ENCODE data around the gene EFNA5.

The EFNA5 gene

GRCh38 chr5:107673039-107673367 lies 2.3 kb upstream of the EFNA5 start:
- DNase-seq (ENCODE audit: low read depth in 2 of 3, low spot score in 1 of 3), result no peak

GRCh38 chr5:107672211-107673038 lies 1.7 kb upstream of the EFNA5 start:
- DNase-seq (ENCODE audit: low read depth in 2 of 3, low spot score in 1 of 3), result no peak

- no peak for DNase-seq (ENCODE audit: low read depth in 2 of 3, low spot score in 1 of 3)
These were observed 1.0 kb upstream of the EFNA5 start for GRCh38 chr5:107671742-107672210.

- DNase-seq (ENCODE audit: low read depth in 2 of 3, low spot score in 1 of 3), result no peak
These were observed 428 bp downstream of the EFNA5 start for GRCh38 chr5:107670087-107670931.

- DNase-seq (ENCODE audit: low read depth in 2 of 3, low spot score in 1 of 3), result no peak
These were observed 1.4 kb downstream of the EFNA5 start for GRCh38 chr5:107669096-107670031.

- DNase-seq (ENCODE audit: low read depth in 2 of 3, low spot score in 1 of 3), result no peak
These were observed 2.3 kb downstream of the EFNA5 start for GRCh38 chr5:107668154-107669095.

GRCh38 chr5:107666051-107666655 lies 4.6 kb downstream of the EFNA5 start:
- no peak for DNase-seq (ENCODE audit: low read depth in 2 of 3, low spot score in 1 of 3)

GRCh38 chr5:107665036-107665570 lies 5.6 kb downstream of the EFNA5 start:
- DNase-seq (ENCODE audit: low read depth in 2 of 3, low spot score in 1 of 3), result no peak

GRCh38 chr5:107663697-107664096 lies 7.0 kb downstream of the EFNA5 start:
- DNase-seq (ENCODE audit: low read depth in 2 of 3, low spot score in 1 of 3), result no peak

GRCh38 chr5:107661650-107662044 lies 9.1 kb downstream of the EFNA5 start:
- DNase-seq (ENCODE audit: low read depth in 2 of 3, low spot score in 1 of 3), result no peak

- no peak for DNase-seq (ENCODE audit: low read depth in 2 of 3, low spot score in 1 of 3)
These were observed 9.6 kb downstream of the EFNA5 start for GRCh38 chr5:107661038-107661649.

GRCh38 chr5:107658528-107658927 lies 12.2 kb downstream of the EFNA5 start:
- DNase-seq (ENCODE audit: low read depth in 2 of 3, low spot score in 1 of 3), result no peak

- DNase-seq (ENCODE audit: low read depth in 2 of 3, low spot score in 1 of 3), result no peak
These were observed 14.9 kb downstream of the EFNA5 start for GRCh38 chr5:107655831-107656230.

GRCh38 chr5:107654827-107655226 lies 15.9 kb downstream of the EFNA5 start:
- no peak for DNase-seq (ENCODE audit: low read depth in 2 of 3, low spot score in 1 of 3)

- no peak for DNase-seq (ENCODE audit: low read depth in 2 of 3, low spot score in 1 of 3)
These were observed 17.1 kb downstream of the EFNA5 start for GRCh38 chr5:107653685-107654084.

GRCh38 chr5:107652839-107653607 lies 17.7 kb downstream of the EFNA5 start:
- no peak for DNase-seq (ENCODE audit: low read depth in 2 of 3, low spot score in 1 of 3)

GRCh38 chr5:107652408-107652807 lies 18.3 kb downstream of the EFNA5 start:
- no peak for DNase-seq (ENCODE audit: low read depth in 2 of 3, low spot score in 1 of 3)

GRCh38 chr5:107651325-107651724 lies 19.4 kb downstream of the EFNA5 start:
- no peak for DNase-seq (ENCODE audit: low read depth in 2 of 3, low spot score in 1 of 3)
